B cell (primary cell): ENCODE results near the gene ACTR5.

Experiments
- CTCF ChIP-seq: fragments of 200-600 bp; IDR thresholded peaks from one replicate; pipeline ENCODE4 v1.8.0; 2022; ENCODE audit warnings: antibody characterized with exemption, mild to moderate bottlenecking
- EZH2 ChIP-seq: IDR thresholded peaks from 2 replicates; pipeline ENCODE4 v1.6.1; 2012; ENCODE audit warnings: borderline replicate concordance, low read depth, mild to moderate bottlenecking, moderate library complexity, low read length; ENCODE audit not compliant: insufficient read depth, poor library complexity, severe bottlenecking

DNA sequence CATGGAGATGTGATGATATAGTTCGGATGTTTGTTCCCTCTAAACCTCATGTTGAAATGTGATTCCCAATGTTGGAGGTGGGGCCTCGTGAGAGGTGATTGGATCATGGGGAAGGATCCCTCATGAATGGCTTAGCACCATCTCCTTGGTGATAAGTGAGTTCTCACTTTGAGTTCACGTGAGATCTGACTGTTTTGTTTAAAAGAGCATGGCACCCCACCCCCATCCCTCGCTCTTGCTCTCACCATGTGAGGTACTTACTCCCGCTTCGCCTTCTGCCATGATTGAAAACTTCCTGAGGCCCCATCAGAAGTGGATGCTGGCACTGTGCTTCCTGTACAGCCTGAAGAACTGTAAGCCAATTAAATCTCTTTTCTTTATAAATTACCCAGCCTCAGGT is 13.1 kb upstream of the ACTR5 start:
- no peak for TF ChIP-seq EZH2
- TF ChIP-seq CTCF, result no peak
